ENCODE data around the gene ZNF549. TPM values are rescaled to one million over a fixed set of nuclear protein-coding genes. Genes with fewer than 3 reads are reported as not detected.
A peak's percentile ranks its signal among the peaks of the same experiment; 100 is the strongest.
"Not testable (repeated sequence)": the region's sequence is repeated elsewhere in the genome, so short reads cannot be mapped to it uniquely, and the experiment has no call there.

Gene ZNF549
- 10 to 100 TPM; 15.0 to 21.2 (median 20.1) TPM for polyA plus RNA-seq (ENCODE audit: insufficient read depth in 1 of 5, insufficient read length in 5 of 5, low replicate concordance in 1 of 5)
- long read RNA-seq, donor 1, full-length matches to known transcripts = 2 of 15 reads
- long read RNA-seq, donor 1, partial matches to known transcripts = 8 of 15 reads
- long read RNA-seq, donor 1, other reads (novel, unspliced or antisense) = 5 of 15 reads
- long read RNA-seq, donor 2, full-length matches to known transcripts = 1 of 11 reads
- long read RNA-seq, donor 2, partial matches to known transcripts = 10 of 11 reads
- long read RNA-seq, donor 2, other reads (novel, unspliced or antisense) = 0 of 11 reads
- long read RNA-seq, donor 3, partial matches to known transcripts = 0 of 1 reads
- long read RNA-seq, donor 3, other reads (novel, unspliced or antisense) = 0 of 1 reads
- long read RNA-seq, donor 4, full-length matches to known transcripts = 1 of 1 reads
- long read RNA-seq, donor 4, partial matches to known transcripts = 0 of 1 reads
- long read RNA-seq, donor 4, other reads (novel, unspliced or antisense) = 0 of 1 reads
- long read RNA-seq, donor 5, full-length matches to known transcripts = 4 of 4 reads
- long read RNA-seq, donor 5, partial matches to known transcripts = 0 of 4 reads
- long read RNA-seq, donor 5, other reads (novel, unspliced or antisense) = 0 of 4 reads
- long read RNA-seq, donor 6, full-length matches to known transcripts = 7 of 7 reads
- long read RNA-seq, donor 6, partial matches to known transcripts = 0 of 7 reads
- long read RNA-seq, donor 6, other reads (novel, unspliced or antisense) = 0 of 7 reads
- long read RNA-seq, donor 7, full-length matches to known transcripts = 2 of 27 reads
- long read RNA-seq, donor 7, partial matches to known transcripts = 18 of 27 reads
- long read RNA-seq, donor 7, other reads (novel, unspliced or antisense) = 7 of 27 reads
- long read RNA-seq, donor 8, full-length matches to known transcripts = 5 of 5 reads
- long read RNA-seq, donor 8, partial matches to known transcripts = 0 of 5 reads
- long read RNA-seq, donor 8, other reads (novel, unspliced or antisense) = 0 of 5 reads

DNA sequence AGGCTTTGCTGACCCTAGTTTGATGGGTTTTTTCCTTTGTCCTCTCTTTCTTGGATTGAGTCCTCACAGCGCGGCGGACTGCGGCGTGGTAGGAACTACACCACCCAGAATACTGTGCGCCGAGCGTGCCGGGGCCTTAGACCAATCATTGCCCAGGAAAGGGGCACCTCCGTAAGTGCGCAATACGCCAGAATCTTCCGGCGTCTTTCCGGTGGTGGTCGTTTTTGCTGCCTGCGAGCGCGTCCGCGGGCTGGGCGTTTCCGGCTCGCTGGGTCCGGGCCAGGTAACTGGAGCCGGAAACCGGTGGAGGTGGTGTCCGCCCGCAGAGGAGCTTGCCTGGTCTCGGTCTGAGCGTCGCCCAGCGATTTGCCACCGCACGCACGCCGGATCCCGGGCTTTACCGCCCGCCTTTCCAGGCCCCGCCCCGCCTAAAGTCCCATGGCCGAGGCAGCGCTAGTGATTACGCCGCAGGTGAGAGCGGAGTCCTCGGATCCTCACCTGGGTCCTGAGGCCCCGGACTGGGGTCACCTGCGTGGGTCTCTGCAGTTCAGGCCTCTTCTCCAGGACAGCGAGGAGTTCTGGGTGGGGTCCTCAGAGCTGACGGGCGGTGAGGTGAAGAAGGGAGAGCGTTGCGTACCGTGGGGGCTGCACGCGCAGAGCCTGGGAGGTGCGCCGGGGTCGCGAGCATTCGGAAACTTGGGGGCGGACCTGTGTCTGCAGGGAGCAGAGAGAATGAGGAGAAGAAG lies at the start of gene ZNF549:
Gene ZNF549, plus strand, starts transcription at position 221 of the 746 bp plus-strand sequence. Its CDS starts 218 bp downstream, at position 439.
- DNase-seq = peak; percentile 87 to 88

- DNase-seq = peak; percentile 88 to 89
These were observed 39.5 kb upstream of the ZNF549 start, which contains the start of gene ZNF419 for GRCh38 chr19:57487477-57488298. ZNF419 (plus strand) TSS chr19:57487750; CDS start chr19:57487951, 201 bp downstream.

DNA sequence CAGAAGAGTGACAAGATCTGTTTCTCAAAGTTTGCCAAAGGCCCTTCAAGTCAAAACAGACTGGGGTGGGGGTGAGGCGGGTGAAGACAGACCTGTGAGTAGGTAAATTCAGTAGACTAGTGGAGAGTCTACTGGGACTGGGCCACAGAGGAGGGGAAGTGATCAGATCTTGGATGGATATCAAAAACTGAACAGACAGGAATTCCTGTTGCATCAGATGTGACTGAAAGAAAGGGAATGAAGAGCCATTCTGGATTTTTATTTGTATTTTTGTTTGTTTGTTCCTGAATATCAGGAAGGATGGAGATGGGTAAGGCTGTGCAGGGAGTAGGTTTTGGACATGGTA lies 38.9 kb upstream of the ZNF549 start:
- not testable (repeated sequence) for DNase-seq

GRCh38 chr19:57499332-57499679 lies 27.9 kb upstream of the ZNF549 start:
- not testable (repeated sequence) for DNase-seq

DNA sequence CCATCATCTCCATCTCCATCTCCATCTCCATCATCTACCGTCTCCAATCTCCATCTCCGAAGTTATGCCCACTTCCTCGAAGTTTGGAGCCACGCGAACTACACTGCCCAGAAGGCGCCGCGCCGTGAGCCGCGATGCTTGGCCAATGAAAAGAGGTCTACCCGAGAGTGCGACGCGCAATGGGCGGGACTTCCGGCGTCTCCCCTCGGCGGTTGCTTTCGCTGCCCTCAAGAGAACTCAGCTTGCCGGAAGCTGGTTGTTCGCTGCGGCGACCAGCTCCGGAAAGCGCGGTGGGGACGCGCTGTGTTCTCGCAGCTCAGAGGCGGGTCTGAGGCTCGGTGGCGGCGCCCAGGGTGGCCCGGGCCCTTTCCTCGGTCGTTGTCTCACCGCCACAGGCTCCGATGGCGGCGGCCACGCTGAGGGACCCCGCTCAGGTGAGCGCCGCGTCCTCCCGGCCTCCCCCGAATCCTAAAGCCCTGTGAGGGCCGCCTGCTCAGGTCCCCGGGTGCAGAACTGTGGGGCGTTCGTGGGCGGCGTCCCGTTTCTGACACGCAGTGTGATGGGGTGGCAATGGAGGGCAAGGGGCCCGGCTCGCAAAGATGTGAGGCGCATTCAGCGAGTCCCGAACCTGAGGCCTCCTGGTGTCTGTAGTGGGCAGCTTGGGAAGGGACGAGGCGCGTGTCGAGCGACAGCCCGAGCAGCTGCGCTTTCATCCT lies 27.3 kb upstream of the ZNF549 start, which contains the start of gene ZNF773:
Gene ZNF773, plus strand, starts transcription at position 259 of the 716 bp plus-strand sequence. Its CDS starts 143 bp downstream, at position 402.
- DNase-seq = peak; percentile 91 to 94

GRCh38 chr19:57500400-57500799 lies 26.8 kb upstream of the ZNF549 start:
- DNase-seq = not testable (repeated sequence)

GRCh38 chr19:57506163-57506562 lies 21.0 kb upstream of the ZNF549 start:
- no peak for DNase-seq

DNA sequence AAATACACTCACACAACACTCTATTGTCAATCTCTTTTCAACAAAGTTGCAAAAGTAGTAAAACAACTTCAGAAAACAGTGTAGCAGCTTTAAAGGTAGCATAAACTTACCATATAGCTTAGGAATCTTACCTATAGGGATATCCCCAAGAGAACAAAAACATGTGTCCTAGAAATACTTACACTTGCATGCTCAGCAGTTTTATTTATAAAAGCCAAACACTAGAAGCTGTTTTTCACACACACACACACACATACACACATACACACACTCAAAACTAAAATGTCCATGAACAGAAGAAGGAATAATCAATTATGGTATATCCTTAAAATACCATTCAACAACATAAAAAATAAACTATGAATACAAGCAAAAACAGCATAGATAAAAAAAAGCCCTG lies 15.7 kb upstream of the ZNF549 start:
- DNase-seq = no peak

GRCh38 chr19:57512845-57513244 lies 14.3 kb upstream of the ZNF549 start:
- no peak for DNase-seq

DNA sequence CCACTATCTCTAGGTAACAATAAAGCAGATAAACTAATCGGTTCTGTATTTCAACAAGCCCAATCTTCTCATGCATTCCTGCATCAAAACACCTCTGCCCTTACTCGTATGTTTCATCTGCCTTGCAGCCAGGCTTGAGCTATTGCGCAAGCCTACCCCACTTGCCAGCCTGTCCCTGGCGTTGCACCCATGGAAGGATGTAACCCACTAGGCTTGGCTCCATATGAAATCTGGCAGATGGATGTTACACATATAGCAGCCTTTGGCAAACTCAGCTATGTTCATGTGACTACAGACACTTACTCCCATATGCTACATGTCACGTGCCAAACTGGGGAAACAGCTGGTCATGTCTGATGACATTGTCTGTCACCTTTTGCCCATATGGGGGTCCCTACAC lies 11.9 kb upstream of the ZNF549 start:
- no peak for DNase-seq

- not testable (repeated sequence) for DNase-seq
These were observed 9.1 kb upstream of the ZNF549 start for GRCh38 chr19:57518021-57518420.

DNA sequence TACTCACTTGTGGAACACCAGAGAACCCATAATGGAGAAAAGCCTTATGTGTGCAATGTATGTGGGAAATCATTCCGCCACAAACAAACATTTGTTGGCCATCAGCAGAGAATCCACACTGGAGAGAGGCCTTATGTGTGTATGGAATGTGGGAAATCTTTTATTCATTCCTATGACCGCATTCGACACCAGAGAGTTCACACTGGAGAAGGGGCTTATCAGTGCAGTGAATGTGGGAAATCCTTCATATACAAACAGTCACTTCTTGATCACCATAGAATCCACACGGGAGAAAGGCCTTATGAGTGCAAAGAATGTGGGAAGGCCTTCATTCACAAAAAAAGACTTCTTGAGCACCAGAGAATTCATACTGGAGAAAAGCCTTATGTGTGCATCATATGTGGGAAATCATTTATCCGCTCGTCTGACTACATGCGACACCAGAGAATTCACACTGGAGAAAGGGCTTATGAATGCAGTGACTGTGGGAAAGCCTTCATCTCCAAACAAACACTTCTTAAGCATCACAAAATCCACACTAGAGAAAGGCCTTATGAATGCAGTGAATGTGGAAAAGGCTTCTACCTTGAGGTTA lies 10.9 kb downstream of the ZNF549 start:
- no peak for DNase-seq

DNA sequence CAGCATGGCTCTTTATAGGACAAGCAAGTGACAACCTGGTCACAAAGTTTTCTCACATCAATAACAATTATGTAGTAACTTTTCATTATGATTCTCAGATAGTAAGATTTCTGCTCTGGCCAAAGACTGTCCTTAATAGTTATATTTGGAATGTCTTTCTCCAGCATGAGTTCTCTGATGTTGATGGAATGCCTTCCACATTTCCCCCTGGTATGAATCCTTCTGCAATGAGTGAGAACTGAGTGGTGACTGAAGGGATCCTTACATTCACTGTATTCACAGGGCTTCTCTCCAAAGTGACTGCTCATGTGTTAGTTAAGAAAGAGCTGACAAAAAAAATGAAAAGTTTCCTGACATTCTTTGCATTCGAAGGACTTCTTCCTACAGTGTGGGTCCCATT lies 19.4 kb downstream of the ZNF549 start:
- no peak for DNase-seq

DNA sequence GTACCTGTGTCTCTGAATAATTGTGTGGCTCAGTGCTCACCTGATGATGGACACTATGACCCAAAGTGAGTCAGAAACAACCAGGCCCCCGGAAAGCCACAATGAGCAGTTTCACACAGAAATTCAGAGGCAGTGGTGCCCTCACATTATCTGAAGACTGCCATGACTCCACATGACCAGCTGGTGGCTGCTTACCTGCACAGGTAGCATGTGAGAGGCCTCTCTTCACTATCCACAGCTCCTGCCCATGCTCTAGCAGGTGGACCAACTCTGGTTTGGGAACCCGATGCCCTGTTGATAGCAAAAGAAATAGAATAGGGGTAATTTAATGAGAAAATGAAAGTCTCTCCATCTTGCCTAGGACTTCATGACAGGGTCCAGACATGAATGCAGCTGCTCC lies 25.3 kb downstream of the ZNF549 start:
- DNase-seq = no peak

DNA sequence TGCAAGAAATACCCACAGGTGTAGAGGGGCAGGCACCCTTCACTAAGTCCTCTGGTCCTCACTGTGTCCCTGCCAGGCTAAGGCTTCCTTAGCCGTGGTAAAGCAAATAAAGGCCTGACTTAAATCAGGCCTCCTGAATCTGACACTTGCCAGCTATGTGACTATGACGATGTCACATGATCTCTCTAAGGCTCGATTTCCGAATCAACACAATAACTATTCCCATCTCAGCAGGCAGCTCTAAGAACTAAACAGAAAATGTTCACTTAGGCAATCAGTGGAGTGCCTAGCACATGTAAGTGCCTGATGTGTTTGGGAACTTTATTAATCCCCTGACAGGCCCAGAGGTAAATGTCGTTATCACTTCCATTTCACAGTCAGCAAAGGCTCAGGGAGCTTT lies 30.5 kb downstream of the ZNF549 start:
- no peak for DNase-seq

GRCh38 chr19:57558525-57558924 lies 31.4 kb downstream of the ZNF549 start:
- no peak for DNase-seq

DNA sequence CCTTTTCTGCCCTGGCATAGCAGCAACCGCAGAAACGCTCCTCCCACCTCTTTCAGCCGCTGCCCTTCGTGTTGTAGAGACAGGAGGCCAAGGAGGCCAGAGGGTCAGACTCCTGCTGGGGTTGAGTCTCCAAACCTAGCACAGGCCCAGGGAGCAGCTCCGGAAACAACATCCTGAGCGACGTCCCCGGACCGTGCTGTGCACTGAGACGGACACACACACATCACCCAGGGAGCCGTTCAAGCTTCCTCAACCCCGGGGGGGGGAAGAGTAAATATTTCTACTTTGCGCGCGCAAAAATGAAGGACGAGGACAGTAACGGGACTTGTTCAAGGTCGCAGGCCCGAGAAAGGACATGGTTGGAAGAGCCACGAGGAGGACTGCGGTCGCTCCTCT lies 31.9 kb downstream of the ZNF549 start:
- DNase-seq = peak in 1 of 2 donors; percentile 9

DNA sequence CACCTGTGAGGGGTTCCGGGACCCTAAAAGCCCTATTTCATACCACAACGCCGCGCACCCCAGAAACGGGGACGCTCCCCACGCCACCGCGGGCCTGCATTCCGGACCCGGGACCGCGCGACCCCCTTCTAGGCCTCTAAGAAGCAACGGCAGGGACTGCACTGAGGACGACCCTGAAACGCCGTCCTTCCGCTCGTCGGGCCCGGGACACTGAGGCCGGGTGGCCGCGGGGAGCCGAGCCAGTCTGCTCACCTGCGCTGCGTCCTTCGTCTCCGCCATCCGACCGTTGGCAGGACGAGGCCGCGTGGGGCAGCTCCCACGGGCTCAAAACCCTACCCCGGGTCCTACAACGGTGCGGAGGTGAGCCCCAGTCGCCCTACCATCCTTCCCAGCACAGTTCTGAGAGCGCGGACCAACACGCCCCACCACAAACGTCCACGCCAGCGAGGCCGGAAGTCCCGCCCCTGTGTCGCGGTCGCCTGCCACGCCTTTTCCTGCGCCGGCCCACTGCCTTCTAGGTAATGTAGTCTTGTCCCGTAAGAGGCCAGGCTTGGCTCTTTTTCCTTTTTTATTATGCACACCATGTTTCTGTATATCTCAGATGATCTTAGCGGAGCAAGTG lies 32.4 kb downstream of the ZNF549 start, which contains the start of gene ZNF550:
Gene ZNF550, minus strand, starts transcription at position 460 of the 622 bp plus-strand sequence. Its CDS starts 181 bp downstream, at position 279.
- peak; percentile 85 to 88 for DNase-seq

- DNase-seq = peak in 1 of 2 donors; percentile 11
These were observed 32.9 kb downstream of the ZNF549 start for GRCh38 chr19:57560049-57560491.

Measured in right lung (tissue), 10 donors.